Breast epithelium (tissue), 3 donors: Measurements from ENCODE around the gene LITAF.

ENCODE experiments used
- CTCF ChIP-seq, 3 donors: fragments of 450-650 bp; IDR thresholded peaks; one replicate each; pipeline ENCODE4 v1.5.1; 2016 to 2017; ENCODE audit warnings: antibody characterized with exemption in 3 of 3, mild to moderate bottlenecking in 3 of 3, moderate library complexity in 3 of 3
- POLR2A ChIP-seq: fragments of 450-650 bp; IDR thresholded peaks from one replicate; pipeline ENCODE4 v1.6.1; 2016; ENCODE audit warnings: antibody characterized with exemption, mild to moderate bottlenecking, moderate library complexity

GRCh38 chr16:11618107-11618717, 31.5 kb upstream of the LITAF start:
- TF ChIP-seq POLR2A (no peak), CTCF (IDR thresholded peaks at IDR 0.05) (no peak)
